Mesothelial cell of epicardium (in vitro differentiated cells): ENCODE data around the gene ADORA2A. TPM values are rescaled to one million over a fixed set of nuclear protein-coding genes. Genes with fewer than 3 reads are reported as not detected.

Experiments
- DNase-seq, 2 experiments: peaks; one replicate each; pipeline ENCODE4 v3.0.0; 2021; ENCODE audit warnings: low spot score in 2 of 2; ENCODE audit not compliant: unreplicated experiment in 2 of 2
- H3K27ac Mint-ChIP-seq: 2 replicates; pipeline ENCODE4 v1.8.0; 2021; ENCODE audit warnings: mixed read lengths
- H3K27me3 Mint-ChIP-seq: 2 replicates; pipeline ENCODE4 v1.8.0; 2021; ENCODE audit warnings: low read depth, mixed read lengths
- H3K36me3 Mint-ChIP-seq: 2 replicates; pipeline ENCODE4 v1.8.0; 2021; ENCODE audit warnings: mixed read lengths
- H3K4me1 Mint-ChIP-seq: 2 replicates; pipeline ENCODE4 v1.8.0; 2021; ENCODE audit warnings: mixed read lengths
- H3K4me3 Mint-ChIP-seq: 2 replicates; pipeline ENCODE4 v1.8.0; 2021; ENCODE audit warnings: mild to moderate bottlenecking, moderate library complexity, mixed read lengths
- H3K9me3 Mint-ChIP-seq: 2 replicates; pipeline ENCODE4 v1.8.0; 2021; ENCODE audit warnings: mixed read lengths
- total RNA-seq: library from RNA; stranded (reverse); gene quantifications from 3 replicates; pipeline ENCODE4 v1.2.1, GENCODE V29; 2021
- TF ChIP-seq, protein P1 (sequence below): fragments of 200-600 bp; sonication (generic); IDR thresholded peaks from one replicate; pipeline ENCODE4 v1.5.0; 2021; ENCODE audit warnings: antibody characterized with exemption; ENCODE audit not compliant: unreplicated experiment

ADORA2A gene
- total RNA-seq, 1 donor from 2014 or later, result 10.8 TPM

DNA sequence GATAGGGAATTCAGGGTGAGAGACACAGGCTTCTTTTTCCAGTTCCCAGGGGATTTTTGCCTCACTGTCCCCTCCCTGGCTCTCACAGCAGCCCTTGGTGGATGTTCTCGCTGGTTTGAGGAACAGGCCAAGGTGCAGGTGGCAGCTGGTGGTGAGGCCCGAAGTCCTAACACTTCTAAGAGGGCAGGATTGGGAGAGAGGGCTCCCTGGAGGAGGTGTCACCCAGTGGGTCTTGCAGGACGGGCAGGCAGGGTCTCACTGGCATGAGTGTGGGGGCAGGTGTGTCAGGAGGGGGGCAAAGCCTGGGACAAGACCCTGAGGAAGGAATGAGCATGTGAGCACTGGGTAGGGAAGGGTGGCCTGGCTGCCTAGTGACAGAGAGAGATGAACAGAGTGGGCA is 9.2 kb downstream of the ADORA2A start:
- TF ChIP-seq, protein P1, sequence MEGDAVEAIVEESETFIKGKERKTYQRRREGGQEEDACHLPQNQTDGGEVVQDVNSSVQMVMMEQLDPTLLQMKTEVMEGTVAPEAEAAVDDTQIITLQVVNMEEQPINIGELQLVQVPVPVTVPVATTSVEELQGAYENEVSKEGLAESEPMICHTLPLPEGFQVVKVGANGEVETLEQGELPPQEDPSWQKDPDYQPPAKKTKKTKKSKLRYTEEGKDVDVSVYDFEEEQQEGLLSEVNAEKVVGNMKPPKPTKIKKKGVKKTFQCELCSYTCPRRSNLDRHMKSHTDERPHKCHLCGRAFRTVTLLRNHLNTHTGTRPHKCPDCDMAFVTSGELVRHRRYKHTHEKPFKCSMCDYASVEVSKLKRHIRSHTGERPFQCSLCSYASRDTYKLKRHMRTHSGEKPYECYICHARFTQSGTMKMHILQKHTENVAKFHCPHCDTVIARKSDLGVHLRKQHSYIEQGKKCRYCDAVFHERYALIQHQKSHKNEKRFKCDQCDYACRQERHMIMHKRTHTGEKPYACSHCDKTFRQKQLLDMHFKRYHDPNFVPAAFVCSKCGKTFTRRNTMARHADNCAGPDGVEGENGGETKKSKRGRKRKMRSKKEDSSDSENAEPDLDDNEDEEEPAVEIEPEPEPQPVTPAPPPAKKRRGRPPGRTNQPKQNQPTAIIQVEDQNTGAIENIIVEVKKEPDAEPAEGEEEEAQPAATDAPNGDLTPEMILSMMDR, result no peak

DNA sequence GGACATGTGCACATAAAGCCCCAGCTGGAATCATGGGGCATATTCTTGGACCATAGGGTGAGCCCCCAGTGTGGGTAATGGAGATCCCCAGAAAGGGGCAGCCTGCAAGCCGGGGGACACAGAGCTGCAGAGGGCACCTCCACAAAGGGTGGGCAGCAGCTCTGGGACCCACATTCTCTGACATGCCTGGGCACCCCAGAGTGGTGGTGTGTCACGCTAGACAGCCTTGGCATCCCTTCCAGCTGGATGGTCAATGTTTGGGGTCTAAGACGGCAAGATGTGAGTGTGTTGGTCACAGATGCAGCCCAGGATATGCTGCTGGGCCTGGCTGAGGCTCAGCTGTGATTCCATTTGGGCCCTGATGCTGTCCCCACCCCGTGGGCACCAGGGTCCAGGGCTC is 9.7 kb downstream of the ADORA2A start:
- Mint-ChIP-seq H3K27me3 (no peaks in the 10 kb centered on the region), H3K9me3 (no peaks in the 10 kb centered on the region), H3K4me1 (peaks cover 10% of the 10 kb centered on the region), H3K4me3 (no peak overlapping the region), H3K36me3 (peaks cover 5% of the 10 kb centered on the region), H3K27ac (no peak overlapping the region)
- TF ChIP-seq, protein P1, result no peak
- DNase-seq, result no peak

More for the DNA sequence above, 9.2 kb downstream of the ADORA2A start:
- Mint-ChIP-seq H3K27me3 (no peaks in the 10 kb centered on the region), H3K36me3 (peaks cover 5% of the 10 kb centered on the region), H3K27ac (no peak overlapping the region), H3K4me1 (peaks cover 16% of the 10 kb centered on the region), H3K4me3 (no peak overlapping the region), H3K9me3 (no peaks in the 10 kb centered on the region)
- DNase-seq, result no peak

- Mint-ChIP-seq H3K4me3 (no peak overlapping the region), H3K9me3 (no peaks in the 10 kb centered on the region), H3K27me3 (no peaks in the 10 kb centered on the region), H3K27ac (no peak overlapping the region), H3K4me1 (peaks cover 3% of the 10 kb centered on the region), H3K36me3 (peaks cover 5% of the 10 kb centered on the region)
- no peak for DNase-seq
- TF ChIP-seq, protein P1, result no peak
Observed at GRCh38 chr22:24437741-24438328, 10.4 kb downstream of the ADORA2A start.

GRCh38 chr22:24440270-24440717 is 12.9 kb downstream of the ADORA2A start:
- no peak overlapping the region for H3K4me3 Mint-ChIP-seq
- H3K9me3 Mint-ChIP-seq, result no peaks in the 10 kb centered on the region
- no peak overlapping the region for H3K27ac Mint-ChIP-seq
- peaks cover 4% of the 10 kb centered on the region for H3K4me1 Mint-ChIP-seq
- TF ChIP-seq, protein P1, result no peak
- DNase-seq, result no peak
- no peaks in the 10 kb centered on the region for H3K27me3 Mint-ChIP-seq
- peaks cover 5% of the 10 kb centered on the region for H3K36me3 Mint-ChIP-seq

- H3K4me1 Mint-ChIP-seq, result peaks cover 8% of the 10 kb centered on the region
- no peaks in the 10 kb centered on the region for H3K9me3 Mint-ChIP-seq
- TF ChIP-seq, protein P1, result no peak
- H3K36me3 Mint-ChIP-seq, result peaks cover 5% of the 10 kb centered on the region
- H3K27me3 Mint-ChIP-seq, result no peaks in the 10 kb centered on the region
- DNase-seq, result no peak
- H3K4me3 Mint-ChIP-seq, result no peak overlapping the region
- no peak overlapping the region for H3K27ac Mint-ChIP-seq
Observed at GRCh38 chr22:24440718-24441405, 13.5 kb downstream of the ADORA2A start.
